ENCODE data around the gene COA8. TPM values are rescaled to one million over a fixed set of nuclear protein-coding genes. Genes with fewer than 3 reads are reported as not detected.

Gene COA8
- total RNA-seq, 1 donor from 2014 or later, result 38.9 TPM

DNA sequence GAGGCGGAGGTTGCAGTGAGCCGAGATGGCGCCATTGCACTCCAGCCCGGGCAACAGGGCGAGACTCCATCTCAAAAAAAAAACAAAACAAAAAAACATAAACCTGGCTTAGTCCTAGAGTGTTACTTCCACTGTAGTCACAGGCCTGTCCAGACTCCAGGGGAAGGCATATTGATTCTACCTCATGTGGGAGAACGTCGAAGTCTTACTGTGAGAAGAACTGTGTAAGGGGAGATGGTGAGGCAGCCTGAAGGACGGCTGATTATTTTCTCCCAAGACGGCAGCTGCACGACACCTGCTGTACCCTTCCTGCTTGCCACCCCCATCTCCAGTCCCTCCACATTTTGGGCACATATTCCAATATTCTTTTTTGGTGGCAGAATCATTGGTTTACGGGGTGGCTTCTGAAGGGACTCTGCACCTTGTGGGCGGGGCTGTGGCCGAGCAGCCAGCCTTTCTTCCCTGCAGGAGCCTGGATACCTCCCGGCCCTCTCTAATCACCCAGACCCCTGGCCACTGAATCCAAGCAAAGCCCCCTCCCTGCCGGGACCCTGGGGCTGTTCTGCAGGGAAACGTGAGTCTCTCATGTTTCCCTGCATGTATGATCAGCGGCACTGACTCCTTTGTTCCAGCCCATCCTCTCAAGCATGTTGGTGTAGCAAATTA, 54.0 kb downstream of the COA8 start:
- no peak for DNase-seq (ENCODE audit: extremely low read depth, low read depth, low spot score)

GRCh38 chr14:103619057-103619456, 56.3 kb downstream of the COA8 start:
- no peak for DNase-seq (ENCODE audit: extremely low read depth, low read depth, low spot score)

DNA sequence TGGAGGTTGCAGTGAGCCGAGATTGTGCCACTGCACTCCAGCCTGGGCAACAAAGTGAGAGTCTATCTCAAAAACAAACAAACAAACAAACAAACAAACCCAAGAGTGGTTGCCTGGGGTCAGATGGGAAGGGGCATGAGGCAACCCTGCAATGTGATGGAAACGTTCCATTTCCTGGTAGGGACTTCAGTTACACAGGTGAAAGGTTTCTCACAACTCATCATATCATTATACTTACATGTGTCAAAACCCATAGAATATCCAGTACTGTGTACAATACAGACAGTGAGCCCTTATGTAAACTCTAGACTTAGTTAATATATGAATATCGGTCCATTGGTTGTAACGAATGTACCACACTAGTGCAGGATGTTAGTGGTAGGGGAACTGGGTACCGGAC, 59.1 kb downstream of the COA8 start:
- no peak for DNase-seq (ENCODE audit: extremely low read depth, low read depth, low spot score)

- no peak for DNase-seq (ENCODE audit: extremely low read depth, low read depth, low spot score)
These were observed 60.5 kb downstream of the COA8 start for GRCh38 chr14:103623308-103623707.

- no peak for DNase-seq (ENCODE audit: extremely low read depth, low read depth, low spot score)
These were observed 61.2 kb downstream of the COA8 start for GRCh38 chr14:103623883-103624482.

GRCh38 chr14:103624860-103625259, 62.1 kb downstream of the COA8 start:
- no peak for DNase-seq (ENCODE audit: extremely low read depth, low read depth, low spot score)

GRCh38 chr14:103625356-103626095, 62.8 kb downstream of the COA8 start:
- no peak for DNase-seq (ENCODE audit: extremely low read depth, low read depth, low spot score)

DNA sequence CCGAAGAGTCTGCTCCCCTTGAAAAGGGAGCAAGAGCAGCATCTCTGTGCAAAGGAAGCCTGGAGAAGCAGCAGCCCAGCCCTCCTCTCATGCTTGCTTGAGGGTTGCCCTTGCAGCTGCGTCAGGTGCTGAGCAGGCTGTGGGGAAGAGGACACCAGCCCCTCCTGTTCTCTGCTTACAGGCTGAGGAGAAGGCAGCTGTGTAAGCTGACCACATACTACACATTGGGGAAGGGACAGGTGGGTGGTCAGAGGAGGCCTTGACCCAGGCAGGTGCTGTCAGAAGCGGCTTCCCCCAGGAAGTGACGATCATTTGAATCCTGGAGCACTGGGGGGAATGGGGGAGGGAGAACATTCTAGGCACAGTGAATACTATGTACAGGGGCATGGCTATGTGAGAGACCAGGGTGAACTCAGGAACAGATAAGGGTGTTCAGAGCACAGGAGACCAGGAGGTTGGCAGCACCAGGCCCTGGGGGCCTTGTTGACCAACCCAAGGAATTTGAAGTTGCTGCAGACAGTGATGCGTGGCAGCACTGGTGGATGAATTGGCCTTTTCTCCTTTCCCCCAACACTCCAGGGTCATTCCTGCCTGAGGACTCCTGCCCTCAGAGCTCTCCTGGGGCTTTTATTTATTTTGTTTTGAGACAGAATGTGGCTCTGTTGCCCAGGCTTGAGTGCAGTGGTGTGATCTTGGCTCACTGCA, 63.5 kb downstream of the COA8 start:
- no peak for DNase-seq (ENCODE audit: extremely low read depth, low read depth, low spot score)

- DNase-seq (ENCODE audit: extremely low read depth, low read depth, low spot score), result no peak
These were observed 64.6 kb downstream of the COA8 start for GRCh38 chr14:103627073-103628025.

DNA sequence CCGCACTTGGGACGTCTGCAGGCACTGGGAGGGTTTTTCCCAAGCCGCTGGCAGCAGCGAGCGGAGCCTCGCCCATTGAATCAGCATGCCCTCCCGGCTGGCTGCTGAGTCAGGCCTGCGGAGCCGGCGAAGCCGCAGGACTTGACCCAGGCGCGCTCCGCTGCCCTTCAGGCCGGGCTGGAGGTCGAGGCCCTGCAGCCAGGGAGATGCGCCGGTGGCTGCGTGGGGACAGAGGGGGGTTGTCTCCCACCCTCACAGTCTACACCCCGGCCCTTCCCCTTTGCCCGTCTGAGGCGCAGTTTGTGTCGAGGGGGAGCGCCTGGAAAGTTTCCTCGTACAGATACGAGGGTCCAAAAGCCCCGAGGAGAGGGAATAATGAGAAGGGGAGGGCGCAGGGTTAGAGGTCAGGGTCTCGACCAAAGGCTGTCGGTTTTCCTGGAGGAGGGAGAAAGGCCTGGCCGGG, 65.5 kb downstream of the COA8 start:
- no peak for DNase-seq (ENCODE audit: extremely low read depth, low read depth, low spot score)

DNA sequence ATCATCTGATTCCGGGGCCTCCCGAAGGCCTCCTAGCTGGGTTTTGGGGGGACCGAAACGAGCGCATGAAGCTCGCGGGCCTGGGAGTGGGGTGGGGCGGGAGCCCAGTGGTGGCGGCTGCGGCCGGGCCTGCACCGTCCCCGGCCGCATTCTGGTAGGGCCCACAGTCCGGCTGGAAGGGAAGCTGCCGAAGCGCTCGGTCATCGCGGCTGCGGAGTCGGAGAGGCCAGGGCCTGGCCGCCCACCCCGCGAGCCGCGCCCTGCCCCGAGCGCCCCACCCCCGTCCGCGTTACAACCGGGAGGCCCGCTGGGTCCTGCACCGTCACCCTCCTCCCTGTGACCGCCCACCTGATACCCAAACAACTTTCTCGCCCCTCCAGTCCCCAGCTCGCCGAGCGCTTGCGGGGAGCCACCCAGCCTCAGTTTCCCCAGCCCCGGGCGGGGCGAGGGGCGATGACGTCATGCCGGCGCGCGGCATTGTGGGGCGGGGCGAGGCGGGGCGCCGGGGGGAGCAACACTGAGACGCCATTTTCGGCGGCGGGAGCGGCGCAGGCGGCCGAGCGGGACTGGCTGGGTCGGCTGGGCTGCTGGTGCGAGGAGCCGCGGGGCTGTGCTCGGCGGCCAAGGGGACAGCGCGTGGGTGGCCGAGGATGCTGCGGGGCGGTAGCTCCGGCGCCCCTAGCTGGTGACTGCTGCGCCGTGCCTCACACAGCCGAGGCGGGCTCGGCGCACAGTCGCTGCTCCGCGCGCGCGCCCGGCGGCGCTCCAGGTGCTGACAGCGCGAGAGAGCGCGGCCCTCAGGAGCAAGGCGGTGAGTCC, 66.1 kb downstream of the COA8 start, which contains the start of gene KLC1:
Gene KLC1 (plus strand): TSS at position 528 of the 819 bp plus-strand sequence. CDS start 25,354 bp downstream, outside the sequence.
- no peak for DNase-seq (ENCODE audit: extremely low read depth, low read depth, low spot score)

GRCh38 chr14:103629503-103630121, 66.9 kb downstream of the COA8 start:
- no peak for DNase-seq (ENCODE audit: extremely low read depth, low read depth, low spot score)

- no peak for DNase-seq (ENCODE audit: extremely low read depth, low read depth, low spot score)
These were observed 67.8 kb downstream of the COA8 start for GRCh38 chr14:103630364-103631108.

DNA sequence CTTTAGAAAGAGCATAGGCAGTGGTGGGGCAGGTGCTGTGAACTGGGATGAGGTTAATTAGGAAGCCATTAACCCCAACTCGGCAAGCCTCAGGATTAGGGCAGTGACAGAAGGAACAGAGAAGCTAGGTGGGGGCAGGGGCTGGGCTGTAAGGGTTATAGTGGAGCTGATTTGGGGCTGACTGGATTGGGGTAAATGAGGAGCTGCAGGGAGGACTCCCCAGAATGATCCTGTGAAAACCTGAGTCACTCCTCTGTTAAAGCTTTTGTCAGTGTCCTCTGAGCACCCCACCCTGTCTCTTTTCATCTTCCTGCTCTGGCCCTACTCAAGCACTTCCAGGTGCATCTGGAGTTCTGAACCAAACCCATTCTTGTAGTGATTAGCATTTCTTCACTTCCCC, 70.6 kb downstream of the COA8 start:
- DNase-seq (ENCODE audit: extremely low read depth, low read depth, low spot score), result no peak

DNA sequence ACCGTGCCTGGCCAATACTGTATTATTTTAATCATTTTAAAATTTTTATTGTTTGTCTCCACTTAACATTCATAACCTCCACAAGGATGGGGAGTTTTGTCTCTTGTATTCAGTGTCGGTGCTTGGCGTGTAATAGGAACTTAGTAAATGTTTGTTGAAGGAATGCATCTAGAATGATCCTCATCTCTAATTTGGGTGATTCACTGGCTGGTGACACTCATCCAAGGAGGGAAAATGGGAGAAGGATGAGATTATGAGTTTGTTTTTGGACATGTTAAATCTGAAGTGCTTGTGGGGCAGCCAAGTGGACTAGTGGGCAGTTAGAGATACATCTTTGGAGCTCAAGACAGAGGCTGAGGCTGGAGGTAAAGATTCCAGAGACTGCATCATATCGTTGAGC, 71.4 kb downstream of the COA8 start:
- no peak for DNase-seq (ENCODE audit: extremely low read depth, low read depth, low spot score)

DNA sequence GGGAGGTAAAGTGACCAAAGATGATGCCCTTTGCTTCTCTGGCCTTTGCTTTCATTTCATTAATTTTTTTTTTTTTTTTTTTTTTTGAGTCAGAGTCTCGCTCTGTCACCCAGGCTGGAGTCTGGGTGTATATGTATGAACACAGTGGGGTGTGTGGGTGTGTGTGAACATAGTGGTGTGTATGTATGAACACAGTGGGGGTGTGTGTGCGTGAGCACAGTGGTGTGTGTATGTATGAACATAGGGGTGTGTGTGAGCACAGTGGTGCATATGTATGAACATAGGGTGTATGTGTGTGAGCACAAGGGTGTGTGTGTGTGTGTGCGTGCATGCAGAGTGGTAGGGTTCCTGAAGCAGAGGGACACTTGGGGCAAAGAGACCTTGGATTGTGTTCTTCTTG, 75.8 kb downstream of the COA8 start:
- DNase-seq (ENCODE audit: extremely low read depth, low read depth, low spot score), result no peak
